ENCODE results near the gene CWC22. TPM values are rescaled to one million over a fixed set of nuclear protein-coding genes. Genes with fewer than 3 reads are reported as not detected.
"Not testable (repeated sequence)": the region's sequence is repeated elsewhere in the genome, so short reads cannot be mapped to it uniquely, and the experiment has no call there.

The CWC22 gene
- total RNA-seq, 2 donors from 2014 or later: 21.4 to 23.4 TPM

- H3K36me3 Mint-ChIP-seq: peaks cover 5 to 10% of the 10 kb centered on the region in 2 donors
- ATAC-seq: no peak
- no peak for DNase-seq (ENCODE audit: low spot score in 2 of 2)
- no peak overlapping the region for H3K27ac Mint-ChIP-seq
- H3K9me3 Mint-ChIP-seq: no peaks in the 10 kb centered on the region
Observed at GRCh38 chr2:179939259-179939658, 67.8 kb downstream of the CWC22 start.

GRCh38 chr2:179938026-179938425 lies 69.1 kb downstream of the CWC22 start:
- Mint-ChIP-seq H3K27ac (no peak overlapping the region), H3K9me3 (no peaks in the 10 kb centered on the region), H3K36me3 (peaks cover 5 to 19% of the 10 kb centered on the region in 2 donors)
- ATAC-seq (no peak), DNase-seq (ENCODE audit: low spot score in 2 of 2) (no peak)

- peaks cover under 1% of the 10 kb centered on the region in 2 donors for H3K9me3 Mint-ChIP-seq
- ATAC-seq: peak in 1 of 2 donors; percentile 51
Observed at GRCh38 chr2:179936654-179937053, 70.4 kb downstream of the CWC22 start.

GRCh38 chr2:179936141-179936540 lies 71.0 kb downstream of the CWC22 start:
- DNase-seq (ENCODE audit: low spot score in 2 of 2) (no peak), ATAC-seq (no peak)
- H3K9me3 Mint-ChIP-seq: peaks cover 5% of the 10 kb centered on the region in 2 donors
- H3K27ac Mint-ChIP-seq: no peak overlapping the region
- H3K36me3 Mint-ChIP-seq: peaks cover 8 to 29% of the 10 kb centered on the region in 2 donors

More at GRCh38 chr2:179936654-179937053, 70.4 kb downstream of the CWC22 start:
- DNase-seq (ENCODE audit: low spot score in 2 of 2): peak in 1 of 2 donors; percentile 44
- Mint-ChIP-seq H3K36me3 (peaks cover 5 to 29% of the 10 kb centered on the region in 2 donors), H3K27ac (no peak overlapping the region)

- H3K27ac Mint-ChIP-seq: no peak overlapping the region
- peaks cover 36 to 58% of the 10 kb centered on the region in 2 donors for H3K36me3 Mint-ChIP-seq
- DNase-seq (ENCODE audit: low spot score in 2 of 2) (no peak), ATAC-seq (no peak)
- peaks cover 23 to 28% of the 10 kb centered on the region in 2 donors for H3K9me3 Mint-ChIP-seq
Observed at GRCh38 chr2:179932786-179933185, 74.3 kb downstream of the CWC22 start.

- Mint-ChIP-seq H3K9me3 (peaks cover 33 to 38% of the 10 kb centered on the region in 2 donors), H3K27ac (no peak overlapping the region), H3K36me3 (peaks cover 37 to 69% of the 10 kb centered on the region in 2 donors)
- DNase-seq (ENCODE audit: low spot score in 2 of 2) (no peak), ATAC-seq (no peak)
Observed at GRCh38 chr2:179931502-179931901, 75.6 kb downstream of the CWC22 start.

GRCh38 chr2:179929997-179930396 lies 77.1 kb downstream of the CWC22 start:
- H3K36me3 Mint-ChIP-seq: peaks cover 38 to 72% of the 10 kb centered on the region in 2 donors
- not testable (repeated sequence) for H3K27ac Mint-ChIP-seq; ATAC-seq; DNase-seq (ENCODE audit: low spot score in 2 of 2)
- peaks cover 40 to 44% of the 10 kb centered on the region in 2 donors for H3K9me3 Mint-ChIP-seq

- ATAC-seq: no peak
- Mint-ChIP-seq H3K27ac (peak overlapping the region in 1 of 2 donors; percentile 2), H3K36me3 (peaks cover 38 to 50% of the 10 kb centered on the region in 2 donors), H3K9me3 (peaks cover 40 to 44% of the 10 kb centered on the region in 2 donors)
- DNase-seq (ENCODE audit: low spot score in 2 of 2): no peak
Observed at GRCh38 chr2:179927041-179927440, 80.1 kb downstream of the CWC22 start.

- H3K36me3 Mint-ChIP-seq: peaks cover 30 to 45% of the 10 kb centered on the region in 2 donors
- H3K27ac Mint-ChIP-seq: no peak overlapping the region
- H3K9me3 Mint-ChIP-seq: peaks cover 31 to 34% of the 10 kb centered on the region in 2 donors
- no peak for DNase-seq (ENCODE audit: low spot score in 2 of 2)
- no peak for ATAC-seq
Observed at GRCh38 chr2:179925713-179926112, 81.4 kb downstream of the CWC22 start.

- Mint-ChIP-seq H3K9me3 (no peaks in the 10 kb centered on the region), H3K36me3 (no peaks in the 10 kb centered on the region), H3K27ac (no peak overlapping the region)
- no peak for ATAC-seq
- DNase-seq (ENCODE audit: low spot score in 2 of 2): no peak
Observed at GRCh38 chr2:179917272-179917671, 89.8 kb downstream of the CWC22 start.

- Mint-ChIP-seq H3K36me3 (no peaks in the 10 kb centered on the region), H3K27ac (no peak overlapping the region), H3K9me3 (no peaks in the 10 kb centered on the region)
- ATAC-seq (no peak), DNase-seq (ENCODE audit: low spot score in 2 of 2) (no peak)
Observed at GRCh38 chr2:179915395-179915992, 91.6 kb downstream of the CWC22 start.

GRCh38 chr2:179913809-179914208 lies 93.3 kb downstream of the CWC22 start:
- no peaks in the 10 kb centered on the region for H3K36me3 Mint-ChIP-seq
- no peak for ATAC-seq
- H3K9me3 Mint-ChIP-seq: no peaks in the 10 kb centered on the region
- no peak for DNase-seq (ENCODE audit: low spot score in 2 of 2)
- H3K27ac Mint-ChIP-seq: no peak overlapping the region

- DNase-seq (ENCODE audit: low spot score in 2 of 2) (no peak), ATAC-seq (no peak)
- Mint-ChIP-seq H3K9me3 (no peaks in the 10 kb centered on the region), H3K27ac (no peak overlapping the region), H3K36me3 (no peaks in the 10 kb centered on the region)
Observed at GRCh38 chr2:179911569-179911968, 95.5 kb downstream of the CWC22 start.

GRCh38 chr2:179910735-179911113 lies 96.4 kb downstream of the CWC22 start:
- DNase-seq (ENCODE audit: low spot score in 2 of 2): no peak
- H3K9me3 Mint-ChIP-seq: no peaks in the 10 kb centered on the region
- no peaks in the 10 kb centered on the region for H3K36me3 Mint-ChIP-seq
- ATAC-seq: no peak
- H3K27ac Mint-ChIP-seq: peak overlapping the region in 1 of 2 donors; percentile 4

GRCh38 chr2:179909845-179910734 lies 97.0 kb downstream of the CWC22 start:
- ATAC-seq: no peak
- no peaks in the 10 kb centered on the region for H3K36me3 Mint-ChIP-seq

GRCh38 chr2:179900655-179901054 lies 106.4 kb downstream of the CWC22 start:
- Mint-ChIP-seq H3K27ac (no peak overlapping the region), H3K9me3 (peaks cover 0 to 4% of the 10 kb centered on the region in 2 donors), H3K36me3 (peaks cover 0 to 5% of the 10 kb centered on the region in 2 donors)
- DNase-seq (ENCODE audit: low spot score in 2 of 2): no peak
- no peak for ATAC-seq

More at GRCh38 chr2:179909845-179910734, 97.0 kb downstream of the CWC22 start:
- no peak overlapping the region for H3K27ac Mint-ChIP-seq
- DNase-seq (ENCODE audit: low spot score in 2 of 2): no peak
- H3K9me3 Mint-ChIP-seq: no peaks in the 10 kb centered on the region

GRCh38 chr2:179899666-179900065 lies 107.4 kb downstream of the CWC22 start:
- H3K36me3 Mint-ChIP-seq: peaks cover 0 to 5% of the 10 kb centered on the region in 2 donors
- H3K9me3 Mint-ChIP-seq: peaks cover 0 to 4% of the 10 kb centered on the region in 2 donors
- no peak for ATAC-seq
- H3K27ac Mint-ChIP-seq: no peak overlapping the region
- no peak for DNase-seq (ENCODE audit: low spot score in 2 of 2)
